Sciatic nerve (tissue), 2 donors: ENCODE measurements around the gene UBE3B. TPM values are rescaled to one million over a fixed set of nuclear protein-coding genes. Genes with fewer than 3 reads are reported as not detected.
A peak's percentile ranks its signal among the peaks of the same experiment; 100 is the strongest.
"Not testable (repeated sequence)": the region's sequence is repeated elsewhere in the genome, so short reads cannot be mapped to it uniquely, and the experiment has no call there.

Source experiments
- ATAC-seq: fragments of 200-7000 bp; cut with Tn5 transposase; one replicate; pipeline ENCODE4 v1.9.1; 2020; ENCODE audit warnings: mild to moderate bottlenecking, moderate library complexity
- DNase-seq: peaks from one replicate; pipeline ENCODE4 v3.0.0-alpha.2; 2020; ENCODE audit warnings: low spot score
- intact Hi-C: fragments of 100-400 bp; cut with DNase I; formaldehyde crosslinking; loops from one replicate; pipeline ENCODE4 v1.14.2; 2022
- total RNA-seq: library from RNA; stranded (reverse); fragmentation: NEBNext Ultra II Directional; extraction: Animal tissue kit (Norgen Biotek cat#: 25700); gene quantifications from one replicate; pipeline ENCODE4 v1.2.1, GENCODE V29; 2021
- donor health status: DM: no; HTN: no; CAD: no.
- donor health status: DM: no; HTN: no; CAD: no.

Gene UBE3B
- total RNA-seq, 1 donor from 2014 or later = 40.4 TPM

DNA sequence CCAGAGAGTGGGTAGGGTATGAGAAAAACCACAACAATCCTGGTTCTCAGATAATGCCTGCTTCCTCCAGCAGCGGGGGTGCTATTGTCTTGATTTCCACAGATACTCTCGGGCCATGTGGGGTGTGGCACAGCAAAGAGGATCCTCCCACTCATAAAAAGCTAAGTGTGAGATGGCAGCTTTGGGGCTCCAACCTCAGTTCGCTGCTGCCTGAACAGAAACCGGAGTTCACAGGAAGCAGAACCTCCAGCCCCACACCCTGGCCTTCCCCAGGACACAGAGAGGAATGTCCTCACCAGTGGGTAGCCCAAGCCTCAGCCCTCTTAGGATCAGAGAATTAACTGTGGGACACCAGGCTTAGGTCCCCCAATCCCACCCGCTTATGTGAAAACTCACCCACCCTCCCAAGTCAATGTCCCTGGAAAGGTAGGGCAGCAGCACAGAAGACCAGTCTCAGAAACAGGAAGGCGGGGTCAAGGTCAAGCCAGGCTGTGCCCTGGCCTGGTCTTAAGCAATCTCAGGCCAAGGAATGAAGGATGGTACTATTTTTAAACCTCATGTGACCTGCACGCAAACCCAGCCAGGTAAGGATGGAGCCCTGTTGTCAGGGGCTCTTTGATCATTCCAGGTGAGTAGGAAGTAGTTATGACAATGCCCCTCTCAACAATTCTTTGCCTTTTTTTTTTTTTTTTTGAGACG lies 9.3 kb upstream of the UBE3B start:
- DNase-seq (no peak), ATAC-seq (no peak)
- intact Hi-C loops = no loop called here

DNA sequence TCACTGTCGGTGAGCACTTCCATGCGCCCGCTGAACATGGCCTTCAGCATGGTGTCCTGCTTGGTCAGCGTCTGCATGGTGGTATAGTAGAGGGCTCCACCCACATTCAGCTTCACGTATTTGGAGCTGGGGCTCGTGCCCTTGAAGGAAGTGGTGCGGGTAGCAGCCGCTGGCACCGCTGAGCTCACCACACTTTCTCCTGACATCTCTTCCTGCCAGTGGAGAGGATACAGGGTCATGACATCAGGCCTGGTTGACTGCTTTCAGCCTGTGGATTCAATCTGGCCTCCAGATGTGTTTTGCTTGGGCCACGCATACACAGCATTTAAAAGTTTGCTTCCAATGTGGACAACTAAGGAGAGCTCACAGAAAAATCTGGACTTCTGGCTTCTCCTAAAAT lies 7.9 kb upstream of the UBE3B start:
- DNase-seq (no peak), ATAC-seq (peak; percentile 52)
- intact Hi-C loops = no loop called here

DNA sequence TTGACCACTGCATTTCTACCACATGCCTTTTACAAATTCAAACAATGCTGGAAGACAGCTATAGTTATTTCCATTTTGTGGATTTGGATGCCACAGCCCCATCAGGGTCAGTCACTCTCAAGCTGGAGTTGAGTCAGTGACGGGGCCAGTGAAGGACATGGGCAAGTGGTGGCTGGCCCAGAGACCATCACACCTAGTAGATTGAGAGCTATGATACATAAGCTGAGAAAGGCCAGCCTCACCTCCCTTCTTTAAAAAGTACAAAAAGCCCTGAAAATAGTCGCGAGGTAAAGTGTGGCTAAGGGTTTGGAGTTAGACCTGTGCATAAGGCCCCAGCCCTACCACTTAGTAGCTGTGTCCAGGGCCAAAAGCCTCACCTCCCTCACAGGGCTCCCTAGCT lies 4.4 kb upstream of the UBE3B start:
- intact Hi-C loops = no loop called here
- no peak for DNase-seq
- ATAC-seq = no peak

- ATAC-seq, intact Hi-C loops, DNase-seq: not testable (repeated sequence)
Observed at GRCh38 chr12:109473526-109474270, 3.7 kb upstream of the UBE3B start.

DNA sequence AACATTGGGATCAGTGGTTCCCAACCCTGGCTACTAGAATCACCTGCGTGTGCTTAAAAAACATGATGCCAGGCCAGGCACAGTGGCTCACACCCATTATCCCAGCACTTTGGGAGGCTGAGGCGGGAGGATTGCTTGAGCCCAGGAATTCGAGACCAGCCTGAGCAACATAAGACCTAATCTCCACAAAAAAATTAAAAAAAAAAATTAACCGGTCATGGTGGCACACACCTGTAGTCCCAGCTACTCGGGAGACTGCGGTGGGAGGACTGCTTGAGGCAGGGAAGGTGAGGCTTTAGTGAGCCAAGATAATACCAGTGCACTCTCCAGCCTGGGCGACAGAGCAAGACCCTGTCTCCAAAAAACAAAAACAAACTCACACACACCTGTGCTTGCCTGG lies 2.3 kb upstream of the UBE3B start:
- intact Hi-C loops = no loop called here
- DNase-seq = no peak
- ATAC-seq = no peak

DNA sequence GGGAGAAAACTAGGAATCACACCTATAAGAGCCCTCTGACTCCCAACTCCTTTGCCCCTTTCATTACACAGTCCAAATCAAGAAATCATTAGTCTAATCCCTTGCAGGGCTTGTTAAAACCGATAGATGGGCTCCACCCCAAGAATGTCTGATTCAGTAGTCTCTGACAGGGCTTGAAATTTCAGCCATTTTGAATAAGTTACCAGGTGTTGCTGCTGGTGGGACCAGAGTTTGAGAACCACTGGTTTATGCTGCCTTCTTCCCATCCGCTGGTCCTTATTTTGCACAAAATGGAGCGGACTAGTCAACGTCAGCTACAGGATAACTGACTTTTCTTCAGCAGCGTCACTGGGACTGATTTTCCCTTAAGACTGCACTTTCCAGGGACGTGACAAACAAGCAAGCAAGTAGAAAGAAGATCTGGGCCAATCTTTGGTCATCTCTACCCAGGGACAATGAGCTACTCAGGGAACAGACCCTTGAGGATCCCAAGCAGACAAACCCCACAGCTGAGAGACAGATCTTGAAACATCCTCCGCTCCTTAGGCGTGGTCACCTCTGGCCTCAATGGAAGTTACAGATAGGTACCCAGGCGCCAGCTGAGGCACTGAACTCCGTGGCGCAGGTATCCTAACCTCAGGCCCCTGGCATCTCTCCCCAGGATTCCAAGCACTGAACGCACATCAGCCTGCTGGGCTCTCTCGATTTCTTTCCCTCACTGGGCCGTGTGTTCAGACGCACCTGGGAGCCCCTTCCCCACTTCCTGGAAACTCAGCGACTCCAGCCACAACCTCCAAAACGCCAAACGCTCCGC lies 1.2 kb upstream of the UBE3B start:
- peak; percentile 4 for ATAC-seq
- intact Hi-C loops = no loop called here
- no peak for DNase-seq

- ATAC-seq = no peak
- intact Hi-C loops = no loop called here
- DNase-seq = no peak
Observed at GRCh38 chr12:109476807-109477184, 638 bp upstream of the UBE3B start.

DNA sequence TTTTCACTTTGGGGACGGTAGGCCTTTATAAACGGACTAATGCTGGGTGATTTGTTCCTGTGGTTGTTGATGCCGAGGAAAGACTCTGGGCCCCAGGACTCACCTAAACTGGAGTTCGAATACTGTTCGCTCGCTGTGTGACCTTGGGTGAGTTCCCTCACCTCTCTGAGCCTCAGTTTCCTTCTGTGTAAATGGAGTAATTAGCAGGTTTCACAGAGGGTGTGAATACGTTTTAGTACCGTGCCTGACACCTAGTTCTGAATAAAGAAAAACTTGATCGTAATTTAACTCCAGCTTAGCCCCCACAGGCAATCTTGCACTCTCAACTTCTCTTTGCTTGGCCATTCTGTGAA lies 505 bp downstream of the UBE3B start:
- DNase-seq (no peak), ATAC-seq (no peak)
- intact Hi-C loops = no loop called here

GRCh38 chr12:109479761-109480160 lies 2.3 kb downstream of the UBE3B start:
- no peak for ATAC-seq
- no peak for DNase-seq
- intact Hi-C loops = no loop called here

- DNase-seq (no peak), ATAC-seq (no peak)
- intact Hi-C loops = no loop called here
Observed at GRCh38 chr12:109480356-109480755, 2.9 kb downstream of the UBE3B start.

DNA sequence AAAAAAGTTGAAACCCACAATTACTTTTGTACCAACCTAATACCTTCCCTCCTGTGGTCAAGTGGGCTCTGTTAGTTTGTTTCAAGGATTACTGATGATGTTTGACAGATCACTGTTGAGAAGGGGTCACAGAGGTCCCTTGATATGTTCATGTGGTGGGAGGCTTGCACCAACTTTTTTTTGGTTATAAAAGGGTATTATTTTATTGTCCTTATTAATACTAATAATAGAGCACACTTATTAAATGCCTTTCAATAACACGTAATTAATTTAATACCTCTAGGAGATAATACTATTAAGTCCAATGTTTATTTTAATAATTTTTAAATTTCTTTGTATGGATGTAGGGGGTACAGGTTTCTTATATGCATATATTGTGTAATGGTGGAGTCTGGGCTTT lies 4.4 kb downstream of the UBE3B start:
- ATAC-seq (no peak), DNase-seq (no peak)
- intact Hi-C loops = no loop called here

DNA sequence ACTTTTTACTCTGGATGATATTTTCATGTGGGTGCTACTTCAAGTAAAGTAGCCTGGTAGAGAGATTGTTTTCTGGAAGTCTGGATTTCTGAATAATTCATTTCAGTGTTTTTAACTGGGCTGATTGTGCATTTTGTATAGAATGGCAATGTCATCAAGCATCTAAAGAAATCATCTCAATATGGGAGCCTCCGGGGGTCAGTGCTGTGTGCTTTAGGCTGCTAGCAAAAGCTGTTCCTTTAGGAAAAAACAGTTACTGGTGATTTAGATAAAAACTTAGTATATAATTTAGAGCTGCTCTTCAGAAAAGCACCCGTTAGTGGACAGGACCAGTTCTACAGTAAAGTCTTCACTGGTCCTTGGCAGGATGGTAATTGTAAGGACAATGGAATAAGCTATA lies 5.1 kb downstream of the UBE3B start:
- intact Hi-C loops = no loop called here

GRCh38 chr12:109482894-109483293 lies 5.5 kb downstream of the UBE3B start:
- no peak for ATAC-seq
- DNase-seq = no peak
- intact Hi-C loops = no loop called here

More for the DNA sequence above, 5.1 kb downstream of the UBE3B start:
- no peak for DNase-seq
- no peak for ATAC-seq

DNA sequence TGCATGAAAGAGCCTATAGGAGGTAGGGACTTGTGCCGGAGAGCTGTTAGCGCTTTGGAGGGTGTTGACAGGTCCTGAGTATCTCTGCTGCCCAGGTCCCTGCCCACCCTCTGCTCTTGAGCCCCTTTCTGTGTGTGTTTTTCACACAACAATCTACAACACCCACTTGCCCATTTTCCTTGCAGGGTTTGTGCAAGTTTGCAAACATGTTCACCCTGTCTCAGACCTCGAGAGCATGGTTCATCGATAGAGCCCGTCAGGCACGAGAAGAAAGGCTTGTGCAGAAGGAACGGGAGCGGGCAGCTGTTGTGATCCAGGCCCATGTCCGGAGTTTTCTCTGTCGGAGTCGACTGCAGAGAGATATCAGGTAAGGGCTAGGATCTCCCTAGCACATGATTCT lies 5.9 kb downstream of the UBE3B start:
- DNase-seq (no peak), ATAC-seq (no peak)
- intact Hi-C loops = no loop called here

- no peak for ATAC-seq
- no peak for DNase-seq
- intact Hi-C loops = no loop called here
Observed at GRCh38 chr12:109485201-109485600, 7.8 kb downstream of the UBE3B start.

GRCh38 chr12:109487181-109488050 lies 10.0 kb downstream of the UBE3B start:
- intact Hi-C loops = no loop called here
- DNase-seq (no peak), ATAC-seq (no peak)

DNA sequence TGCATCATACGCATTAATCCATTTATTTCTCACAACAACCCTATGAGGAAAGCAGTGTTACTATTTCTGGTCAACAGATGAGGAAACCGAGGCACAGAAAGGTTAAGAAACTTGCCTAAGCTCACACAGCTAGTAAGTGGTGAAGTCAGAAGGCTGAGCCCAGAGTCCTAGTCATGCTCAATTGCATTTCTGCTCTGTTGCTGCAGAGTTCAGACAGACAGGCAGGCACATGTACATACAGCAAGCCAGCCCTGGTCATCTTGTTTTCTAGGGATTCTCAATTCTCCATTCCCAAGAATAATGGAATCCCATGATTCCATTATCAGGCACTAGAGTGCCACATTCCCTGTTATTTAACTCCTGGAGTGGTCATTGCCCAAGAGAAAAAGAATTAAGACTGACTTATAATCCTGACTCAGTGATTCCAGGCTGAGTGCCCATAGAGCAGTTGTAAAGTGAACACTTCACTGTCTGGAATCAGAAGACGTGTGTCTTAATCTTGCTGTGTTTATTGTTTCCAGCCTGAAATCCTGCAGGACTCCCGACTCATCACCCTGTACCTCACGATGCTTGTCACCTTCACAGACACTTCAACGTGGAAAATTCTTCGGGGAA lies 10.7 kb downstream of the UBE3B start:
- intact Hi-C loops = no loop called here
- DNase-seq = no peak
- no peak for ATAC-seq

DNA sequence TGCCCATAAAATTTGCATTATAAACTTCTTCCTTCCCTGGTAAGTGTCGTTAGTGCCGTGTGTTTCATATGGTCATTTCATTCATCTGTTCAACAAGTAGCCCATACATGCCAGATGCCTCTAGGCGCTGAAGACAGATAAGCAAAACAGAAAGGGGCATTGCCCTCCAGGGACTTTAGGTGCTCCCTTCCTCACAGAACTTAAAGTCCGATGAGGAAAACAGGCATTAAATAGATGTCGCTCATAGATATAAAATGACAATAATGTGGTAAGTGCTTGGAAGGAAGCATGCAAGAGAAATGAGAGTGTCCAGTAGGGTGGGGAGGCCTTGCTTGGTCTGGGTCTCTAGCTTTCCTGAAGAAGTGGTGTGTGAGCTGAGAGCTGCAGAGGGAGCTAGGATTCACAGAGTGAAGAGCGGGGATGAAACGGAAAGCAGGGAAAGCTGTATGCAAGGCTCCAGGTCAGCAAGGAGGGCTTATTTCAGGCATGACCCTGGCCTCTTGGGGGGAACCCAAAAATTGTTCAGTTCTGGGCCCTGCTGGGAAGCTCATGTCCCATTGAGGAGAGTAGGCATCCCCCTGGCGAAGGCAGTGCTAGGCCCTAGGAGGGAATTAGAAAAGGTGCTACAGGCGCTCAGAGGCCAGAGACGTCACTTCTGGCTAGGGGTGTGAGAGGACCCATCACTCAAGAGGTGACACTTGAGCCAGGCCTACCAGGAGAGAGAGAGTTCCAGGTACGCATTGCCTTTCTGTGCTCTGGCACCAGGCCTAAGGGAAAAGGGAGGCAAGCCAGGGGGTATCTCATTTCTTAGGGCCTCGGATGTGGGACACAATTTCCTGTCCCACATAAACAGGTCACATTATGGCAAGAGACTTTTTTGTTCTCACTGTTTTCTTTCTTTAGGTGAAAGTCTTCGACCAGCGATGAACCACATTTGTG lies 11.9 kb downstream of the UBE3B start:
- DNase-seq = no peak
- intact Hi-C loops = no loop called here
- no peak for ATAC-seq
